Left renal pelvis (tissue), 4 donors: ENCODE results near the gene HOXC12. TPM values are rescaled to one million over a fixed set of nuclear protein-coding genes. Genes with fewer than 3 reads are reported as not detected.

ENCODE experiments used
- DNase-seq, 4 donors: peaks; one replicate each; pipeline ENCODE4 v3.0.0-alpha.2; 2013; ENCODE audit warnings: low read depth in 4 of 4, low spot score in 3 of 4
- polyA plus RNA-seq, 4 donors: library from polyadenylated mRNA; unstranded; fragments of 120-200 nt; gene quantifications; one replicate each; pipeline ENCODE4 v1.2.1, GENCODE V29; 2013; ENCODE audit not compliant: insufficient read length in 4 of 4

The HOXC12 gene
- polyA plus RNA-seq, result under 1 TPM in 1 of 4 donors, not detected in 3; 0.04 TPM

- DNase-seq, result no peak
Measured at GRCh38 chr12:53954694-53955035, at the start of gene HOXC12. Gene HOXC12, plus strand, starts transcription at chr12:53954903. Its CDS starts 27 bp downstream, at chr12:53954930.

GRCh38 chr12:53907103-53907502, 47.6 kb upstream of the HOXC12 start:
- DNase-seq, result no peak

GRCh38 chr12:53916788-53917655, 37.7 kb upstream of the HOXC12 start:
- no peak for DNase-seq

- no peak for DNase-seq
Measured at GRCh38 chr12:53924521-53925405, 29.9 kb upstream of the HOXC12 start.

- no peak for DNase-seq
Measured at GRCh38 chr12:53927220-53928029, 27.3 kb upstream of the HOXC12 start.

GRCh38 chr12:53928054-53928835, 26.5 kb upstream of the HOXC12 start:
- no peak for DNase-seq

GRCh38 chr12:53929527-53929926, 25.2 kb upstream of the HOXC12 start:
- no peak for DNase-seq

GRCh38 chr12:53930591-53931255, 24.0 kb upstream of the HOXC12 start:
- no peak for DNase-seq

- DNase-seq, result no peak
Measured at GRCh38 chr12:53931844-53932581, 22.7 kb upstream of the HOXC12 start.

- DNase-seq, result no peak
Measured at GRCh38 chr12:53932915-53933314, 21.8 kb upstream of the HOXC12 start.

GRCh38 chr12:53935383-53936341, 19.0 kb upstream of the HOXC12 start:
- DNase-seq, result no peak

GRCh38 chr12:53937099-53937498, 17.6 kb upstream of the HOXC12 start:
- no peak for DNase-seq

- no peak for DNase-seq
Measured at GRCh38 chr12:53937596-53938325, 16.9 kb upstream of the HOXC12 start.

- peak; percentile 65 to 83 (median 72) for DNase-seq
Measured at GRCh38 chr12:53938326-53939140, 16.2 kb upstream of the HOXC12 start, which contains the start of gene HOXC13. Gene HOXC13, plus strand, starts transcription at chr12:53938831. Its CDS starts 76 bp downstream, at chr12:53938907.

GRCh38 chr12:53939141-53940108, 15.3 kb upstream of the HOXC12 start:
- DNase-seq, result no peak
